HG02678 (cell line): ENCODE data around the gene MACROD2.

ENCODE experiments used
- ATAC-seq: cut with Tn5 transposase; IDR thresholded peaks from one replicate; pipeline ENCODE4 v1.9.1; 2021; ENCODE audit warnings: mild to moderate bottlenecking, moderate library complexity; ENCODE audit not compliant: unreplicated experiment

MACROD2 gene

GRCh38 chr20:14507711-14508110, 512.4 kb downstream of the MACROD2 start:
- ATAC-seq = no peak

- ATAC-seq = no peak
Measured at GRCh38 chr20:14510341-14510740, 515.0 kb downstream of the MACROD2 start.

- ATAC-seq = no peak
Measured at GRCh38 chr20:14512839-14513238, 517.5 kb downstream of the MACROD2 start.

GRCh38 chr20:14518648-14519047, 523.3 kb downstream of the MACROD2 start:
- no peak for ATAC-seq

GRCh38 chr20:14521016-14521415, 525.7 kb downstream of the MACROD2 start:
- ATAC-seq = no peak

GRCh38 chr20:14521436-14521835, 526.1 kb downstream of the MACROD2 start:
- ATAC-seq = no peak

GRCh38 chr20:14522595-14522994, 527.3 kb downstream of the MACROD2 start:
- ATAC-seq = no peak

GRCh38 chr20:14523090-14523489, 527.8 kb downstream of the MACROD2 start:
- ATAC-seq = no peak

- ATAC-seq = no peak
Measured at GRCh38 chr20:14525426-14525825, 530.1 kb downstream of the MACROD2 start.

GRCh38 chr20:14526891-14527290, 531.6 kb downstream of the MACROD2 start:
- no peak for ATAC-seq

GRCh38 chr20:14531786-14532185, 536.5 kb downstream of the MACROD2 start:
- ATAC-seq = no peak

- ATAC-seq = no peak
Measured at GRCh38 chr20:14536738-14537137, 541.4 kb downstream of the MACROD2 start.

GRCh38 chr20:14538433-14538832, 543.1 kb downstream of the MACROD2 start:
- peak; percentile 96 for ATAC-seq

GRCh38 chr20:14543040-14543439, 547.7 kb downstream of the MACROD2 start:
- no peak for ATAC-seq

GRCh38 chr20:14544688-14545087, 549.4 kb downstream of the MACROD2 start:
- ATAC-seq = no peak

GRCh38 chr20:14550655-14551054, 555.3 kb downstream of the MACROD2 start:
- ATAC-seq = no peak

- ATAC-seq = no peak
Measured at GRCh38 chr20:14553774-14554534, 558.6 kb downstream of the MACROD2 start.

GRCh38 chr20:14555676-14556075, 560.4 kb downstream of the MACROD2 start:
- no peak for ATAC-seq

- no peak for ATAC-seq
Measured at GRCh38 chr20:14556206-14556605, 560.9 kb downstream of the MACROD2 start.

GRCh38 chr20:14559612-14560011, 564.3 kb downstream of the MACROD2 start:
- no peak for ATAC-seq

- ATAC-seq = no peak
Measured at GRCh38 chr20:14561741-14562221, 566.5 kb downstream of the MACROD2 start.

- ATAC-seq = no peak
Measured at GRCh38 chr20:14562981-14563380, 567.7 kb downstream of the MACROD2 start.

- no peak for ATAC-seq
Measured at GRCh38 chr20:14566505-14566904, 571.2 kb downstream of the MACROD2 start.
